ENCODE results near the gene RAB11FIP2. TPM values are rescaled to one million over a fixed set of nuclear protein-coding genes. Genes with fewer than 3 reads are reported as not detected.

Gene RAB11FIP2
- total and polyA plus RNA-seq, 7 donors = 1.4 to 166 (median 40.3) TPM

- Histone ChIP-seq H3K4me1 (no peaks in the 10 kb centered on the region), H3K36me3 (no peaks in the 10 kb centered on the region), H3K27me3 (no peaks in the 10 kb centered on the region), H3K4me3 (no peak overlapping the region), H3K27ac (no peak overlapping the region), H3K9me3 (no peaks in the 10 kb centered on the region)
- intact Hi-C loops (cut with DNase I) = no loop called here
- WGBS, 2 donors = 97 to 99% methylated on average over 2 of the region's 2 CpGs
- DNase-seq = no peak
- no peak for TF ChIP-seq POLR2A (IDR thresholded peaks at IDR 0.05)
- TF ChIP-seq, protein P1, sequence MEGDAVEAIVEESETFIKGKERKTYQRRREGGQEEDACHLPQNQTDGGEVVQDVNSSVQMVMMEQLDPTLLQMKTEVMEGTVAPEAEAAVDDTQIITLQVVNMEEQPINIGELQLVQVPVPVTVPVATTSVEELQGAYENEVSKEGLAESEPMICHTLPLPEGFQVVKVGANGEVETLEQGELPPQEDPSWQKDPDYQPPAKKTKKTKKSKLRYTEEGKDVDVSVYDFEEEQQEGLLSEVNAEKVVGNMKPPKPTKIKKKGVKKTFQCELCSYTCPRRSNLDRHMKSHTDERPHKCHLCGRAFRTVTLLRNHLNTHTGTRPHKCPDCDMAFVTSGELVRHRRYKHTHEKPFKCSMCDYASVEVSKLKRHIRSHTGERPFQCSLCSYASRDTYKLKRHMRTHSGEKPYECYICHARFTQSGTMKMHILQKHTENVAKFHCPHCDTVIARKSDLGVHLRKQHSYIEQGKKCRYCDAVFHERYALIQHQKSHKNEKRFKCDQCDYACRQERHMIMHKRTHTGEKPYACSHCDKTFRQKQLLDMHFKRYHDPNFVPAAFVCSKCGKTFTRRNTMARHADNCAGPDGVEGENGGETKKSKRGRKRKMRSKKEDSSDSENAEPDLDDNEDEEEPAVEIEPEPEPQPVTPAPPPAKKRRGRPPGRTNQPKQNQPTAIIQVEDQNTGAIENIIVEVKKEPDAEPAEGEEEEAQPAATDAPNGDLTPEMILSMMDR (IDR thresholded peaks at IDR 0.05) = no peak
- TF ChIP-seq EP300 (IDR thresholded peaks at IDR 0.05) = no peak
- TF ChIP-seq POLR2AphosphoS5 (IDR thresholded peaks at IDR 0.05) = no peak
Measured at GRCh38 chr10:118054383-118054782, 7.6 kb upstream of the RAB11FIP2 start.

DNA sequence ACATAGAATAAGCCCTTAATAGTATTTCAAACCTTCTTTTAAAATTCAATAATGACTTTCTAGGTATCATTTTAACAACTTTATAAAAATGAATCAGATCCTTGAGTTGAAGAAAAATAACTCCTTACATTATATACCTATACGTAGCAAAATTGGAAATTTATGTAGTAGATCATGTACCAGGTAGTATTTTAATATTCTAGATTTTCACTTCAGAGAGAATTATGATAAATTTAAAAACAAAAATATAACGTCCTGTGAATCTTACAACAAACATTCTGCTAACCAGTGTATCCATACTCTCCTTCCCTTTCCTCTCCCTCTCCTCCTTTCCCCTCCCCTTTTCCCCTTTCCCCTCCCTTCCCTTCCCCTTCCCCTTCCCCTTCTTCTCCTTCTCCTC, 6.1 kb upstream of the RAB11FIP2 start:
- Histone ChIP-seq H3K27me3 (no peaks in the 10 kb centered on the region), H3K27ac (no peak overlapping the region), H3K36me3 (no peaks in the 10 kb centered on the region), H3K9me3 (no peaks in the 10 kb centered on the region), H3K4me1 (no peaks in the 10 kb centered on the region), H3K4me3 (no peak overlapping the region)
- intact Hi-C loops (cut with DNase I) = no loop called here
- TF ChIP-seq POLR2A (IDR thresholded peaks at IDR 0.05) (no peak), POLR2AphosphoS5 (IDR thresholded peaks at IDR 0.05) (no peak), EP300 (IDR thresholded peaks at IDR 0.05) (no peak)
- TF ChIP-seq, protein P1 (IDR thresholded peaks at IDR 0.05) = no peak
- no peak for DNase-seq
- 85 to 89% methylated on average over 2 of the region's 2 CpGs for WGBS, 2 donors

DNA sequence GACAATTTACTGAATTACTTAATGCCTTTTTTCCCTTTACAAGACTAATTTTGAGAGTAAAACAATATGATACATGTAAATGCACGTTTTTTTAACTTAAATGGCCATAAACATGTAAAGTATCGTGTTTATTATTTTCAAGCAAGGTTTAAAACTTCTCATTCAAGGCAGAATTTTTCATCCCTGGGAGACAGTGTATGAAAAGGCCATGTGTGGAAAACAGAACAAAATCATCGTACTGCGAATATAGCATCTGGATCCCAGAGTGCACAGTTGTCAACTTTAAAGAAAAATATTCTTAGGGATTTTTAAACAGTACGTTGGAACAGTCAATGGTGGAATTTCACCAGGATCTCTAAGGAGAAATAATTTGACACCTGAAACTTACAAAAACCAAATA, 1.1 kb upstream of the RAB11FIP2 start:
- H3K4me3 ChIP-seq = no peak overlapping the region
- DNase-seq = no peak
- H3K4me1 ChIP-seq = peaks cover 0 to 42% (median 28%) of the 10 kb centered on the region in 4 donors
- no peak for TF ChIP-seq POLR2A (IDR thresholded peaks at IDR 0.05)
- no peak for TF ChIP-seq EP300 (IDR thresholded peaks at IDR 0.05)
- no peak for TF ChIP-seq POLR2AphosphoS5 (IDR thresholded peaks at IDR 0.05)
- TF ChIP-seq, protein P1 (IDR thresholded peaks at IDR 0.05) = no peak
- H3K27me3 ChIP-seq = no peaks in the 10 kb centered on the region
- intact Hi-C loops (cut with DNase I) = loop anchor here (5.0 to 10.0 kb wide), 6 partner anchors 59 to 677 kb away; partner anchors contain the start of genes FAM204A and PDZD8
- peak overlapping the region in 3 of 4 donors; percentile 96 to 97 (median 97) for H3K27ac ChIP-seq
- no peaks in the 10 kb centered on the region for H3K36me3 ChIP-seq
- WGBS, 2 donors = 76 to 80% methylated on average over 5 of the region's 5 CpGs
- no peaks in the 10 kb centered on the region for H3K9me3 ChIP-seq

- Histone ChIP-seq H3K4me3 (peak overlapping the region; percentile 86 to 96 (median 90)), H3K9me3 (no peaks in the 10 kb centered on the region), H3K36me3 (no peaks in the 10 kb centered on the region), H3K27ac (peak overlapping the region; percentile 96 to 97 (median 97)), H3K4me1 (peaks cover 0 to 44% (median 34%) of the 10 kb centered on the region in 4 donors), H3K27me3 (no peaks in the 10 kb centered on the region)
- WGBS, 2 donors = 28 to 52% methylated on average over 22 of the region's 22 CpGs
- DNase-seq = no peak
- intact Hi-C loops (cut with DNase I) = loop anchor here (5.0 to 10.0 kb wide), 6 partner anchors 60 to 678 kb away; partner anchors contain the start of genes FAM204A and PDZD8
- TF ChIP-seq EP300 (IDR thresholded peaks at IDR 0.05) (no peak), POLR2AphosphoS5 (IDR thresholded peaks at IDR 0.05) (no peak), POLR2A (IDR thresholded peaks at IDR 0.05) (no peak)
- TF ChIP-seq, protein P1 (IDR thresholded peaks at IDR 0.05) = no peak
Measured at GRCh38 chr10:118047157-118047719, 497 bp upstream of the RAB11FIP2 start.
